GM18909 (cell line): ENCODE results near the gene SNX9.
"Not testable (repeated sequence)": the region's sequence is repeated elsewhere in the genome, so short reads cannot be mapped to it uniquely, and the experiment has no call there.

Experiments used
- ATAC-seq: cut with Tn5 transposase; IDR thresholded peaks from one replicate; pipeline ENCODE4 v1.9.1; 2021; ENCODE audit warnings: mild to moderate bottlenecking; ENCODE audit not compliant: unreplicated experiment, poor library complexity

The SNX9 gene

DNA sequence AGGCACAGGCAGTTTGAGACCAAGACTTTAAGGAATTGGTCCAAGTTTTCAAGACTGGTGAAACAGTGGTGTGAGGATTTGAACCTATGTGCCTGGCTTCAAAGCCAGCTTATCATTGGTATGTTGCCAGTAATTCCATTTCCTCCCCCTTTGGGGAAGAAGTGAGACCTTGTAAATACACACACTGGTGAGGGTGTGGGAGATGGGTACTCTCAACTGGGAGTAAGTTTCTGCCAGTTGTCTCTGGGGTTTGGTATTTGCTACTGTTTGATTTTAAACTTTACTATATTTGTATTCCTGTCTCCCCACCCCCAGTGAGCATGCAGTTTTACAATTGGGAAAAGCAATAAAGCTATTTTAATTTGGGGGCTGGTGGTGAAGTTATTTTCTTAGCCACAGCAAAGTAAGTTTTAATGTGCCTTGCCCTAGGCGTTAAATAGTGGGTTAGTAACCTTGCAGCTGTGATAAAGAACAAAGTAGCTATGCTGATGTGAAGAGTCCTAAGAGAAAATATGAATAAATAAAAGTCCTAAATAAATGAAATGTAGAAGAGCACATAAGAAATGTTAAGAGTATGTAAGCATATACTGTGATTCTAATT lies 31.0 kb downstream of the SNX9 start:
- no peak for ATAC-seq

GRCh38 chr6:157855325-157855724 lies 32.3 kb downstream of the SNX9 start:
- ATAC-seq, result no peak

- not testable (repeated sequence) for ATAC-seq
Measured at GRCh38 chr6:157855804-157856203, 32.8 kb downstream of the SNX9 start.

DNA sequence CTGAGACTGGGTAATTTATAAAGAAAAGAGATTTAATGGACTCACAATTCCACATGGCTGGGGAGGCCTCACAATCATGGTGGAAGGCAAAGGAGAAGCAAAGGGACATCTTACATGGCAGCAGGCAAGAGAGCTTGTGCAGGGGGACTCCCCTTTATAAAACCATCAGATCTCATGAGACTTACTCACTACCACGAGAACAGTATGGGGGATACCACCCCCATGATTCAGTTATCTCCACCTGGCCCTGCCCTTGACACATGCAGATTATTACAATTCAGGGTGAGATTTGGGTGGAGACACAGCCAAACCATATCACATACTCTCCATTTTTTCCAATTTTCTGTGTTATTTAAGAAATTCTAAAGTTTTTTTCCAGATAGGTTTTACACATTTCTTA lies 35.6 kb downstream of the SNX9 start:
- ATAC-seq, result not testable (repeated sequence)

DNA sequence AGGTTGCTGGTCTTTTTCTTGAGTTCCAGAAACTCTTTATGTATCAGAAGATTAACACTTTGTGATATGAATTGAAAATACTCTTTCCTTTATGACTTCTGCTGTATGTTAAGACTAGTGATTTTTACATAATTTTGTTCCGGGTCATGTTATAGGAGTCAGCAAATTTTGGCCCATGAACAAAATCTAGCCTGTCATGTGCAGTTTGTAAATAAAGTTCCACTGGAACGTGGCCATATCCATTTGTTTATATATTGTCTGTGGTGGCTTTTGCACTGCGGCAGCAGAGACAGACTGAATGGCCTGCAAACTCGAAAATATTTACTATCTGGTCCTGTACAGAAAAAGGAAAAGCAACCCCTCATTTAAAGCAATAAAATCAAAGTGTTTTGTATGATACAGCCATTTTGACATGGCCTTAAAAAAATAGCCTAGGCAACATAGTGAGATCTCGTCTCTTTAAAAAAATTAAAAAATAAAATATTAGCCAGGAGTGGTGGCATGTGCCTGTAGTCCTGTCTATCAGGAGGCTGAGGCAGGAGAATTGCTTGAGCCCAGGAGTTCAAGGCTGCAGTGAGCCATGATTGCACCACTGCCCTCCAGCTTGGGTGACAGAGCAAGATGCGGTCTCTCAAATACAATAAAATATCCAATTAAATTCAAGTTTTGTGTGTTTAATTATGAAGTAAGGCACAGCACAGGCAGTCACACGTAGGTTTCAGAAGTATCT lies 36.9 kb downstream of the SNX9 start:
- no peak for ATAC-seq

DNA sequence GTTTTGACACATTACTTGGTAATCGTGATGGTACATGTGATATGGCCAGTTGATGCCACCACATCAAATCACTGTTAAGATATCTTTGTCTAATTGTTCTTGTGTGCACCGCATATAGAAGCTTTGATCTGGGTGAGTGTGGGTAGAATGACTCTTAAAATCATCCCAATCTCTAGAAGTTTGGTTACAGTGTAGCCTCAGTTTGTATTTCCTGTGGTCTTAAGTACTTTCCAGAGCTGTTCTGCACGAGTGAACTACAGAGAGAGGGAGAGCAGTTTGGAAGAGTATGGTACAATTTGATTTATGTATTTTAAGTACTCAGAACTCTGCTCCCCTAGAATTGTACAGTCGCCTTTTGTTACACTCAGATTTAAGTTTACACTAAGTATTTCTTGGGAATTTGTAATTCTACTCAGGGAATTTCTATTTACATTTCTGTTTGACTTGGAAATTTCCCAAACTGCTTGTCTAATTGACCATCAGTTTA lies 37.5 kb downstream of the SNX9 start:
- no peak for ATAC-seq

GRCh38 chr6:157861184-157861583 lies 38.1 kb downstream of the SNX9 start:
- no peak for ATAC-seq

DNA sequence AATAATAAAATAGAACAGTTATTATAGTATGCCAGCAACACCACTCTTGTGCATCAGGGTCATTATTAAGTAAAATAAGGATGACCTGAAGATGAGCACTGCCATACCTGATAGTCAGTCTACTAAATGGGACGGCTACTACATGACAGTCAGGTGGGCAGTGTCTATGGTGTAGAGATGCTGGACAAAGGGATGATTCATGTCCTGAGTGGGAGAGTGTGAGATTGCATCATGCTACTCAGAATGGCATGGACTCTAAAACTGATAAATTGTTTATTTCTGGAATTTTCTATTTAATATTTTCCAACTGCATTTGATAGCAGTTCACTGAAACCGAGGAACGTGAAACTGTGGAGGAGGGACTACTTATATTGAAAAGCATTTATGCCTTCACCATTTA lies 38.8 kb downstream of the SNX9 start:
- ATAC-seq, result no peak

DNA sequence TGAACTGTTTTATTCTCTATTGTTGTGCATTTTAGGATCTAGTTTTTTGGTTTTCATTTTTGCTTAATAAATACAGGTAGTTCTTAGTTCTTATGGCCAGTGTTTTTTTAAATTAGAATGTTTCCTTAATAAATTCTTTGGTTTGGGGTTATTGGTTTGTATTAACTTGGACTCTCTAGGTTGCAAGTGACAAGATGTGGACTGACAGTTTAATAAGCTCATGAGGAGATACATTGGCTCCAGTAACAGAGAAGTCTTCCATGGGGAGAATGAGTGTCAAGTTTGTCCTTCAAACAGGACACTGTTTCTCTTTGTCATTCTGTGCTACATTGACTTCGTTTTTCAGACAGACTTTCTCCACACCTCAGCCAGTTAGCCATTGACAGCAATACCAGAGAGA lies 39.7 kb downstream of the SNX9 start:
- no peak for ATAC-seq

- no peak for ATAC-seq
Measured at GRCh38 chr6:157864185-157864761, 41.2 kb downstream of the SNX9 start.

DNA sequence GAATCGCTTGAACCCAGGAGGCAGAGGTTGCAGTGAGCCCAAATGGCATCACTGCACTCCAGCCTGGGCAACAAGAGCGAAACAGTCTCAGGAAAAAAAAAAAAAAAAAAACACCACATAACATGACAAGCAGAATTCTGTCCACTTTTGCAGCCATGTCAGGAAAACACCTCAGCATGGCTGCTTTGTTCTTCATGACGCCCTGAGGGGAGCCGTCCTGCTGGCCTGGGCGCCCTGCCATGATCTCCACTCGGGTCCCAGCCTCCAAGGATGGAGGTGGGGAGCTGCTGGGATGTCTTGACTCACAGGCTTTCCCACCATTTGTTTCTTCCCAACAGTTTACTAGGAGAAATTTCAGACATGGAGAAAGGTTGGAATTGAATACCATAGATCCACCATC lies 42.2 kb downstream of the SNX9 start:
- ATAC-seq, result no peak

DNA sequence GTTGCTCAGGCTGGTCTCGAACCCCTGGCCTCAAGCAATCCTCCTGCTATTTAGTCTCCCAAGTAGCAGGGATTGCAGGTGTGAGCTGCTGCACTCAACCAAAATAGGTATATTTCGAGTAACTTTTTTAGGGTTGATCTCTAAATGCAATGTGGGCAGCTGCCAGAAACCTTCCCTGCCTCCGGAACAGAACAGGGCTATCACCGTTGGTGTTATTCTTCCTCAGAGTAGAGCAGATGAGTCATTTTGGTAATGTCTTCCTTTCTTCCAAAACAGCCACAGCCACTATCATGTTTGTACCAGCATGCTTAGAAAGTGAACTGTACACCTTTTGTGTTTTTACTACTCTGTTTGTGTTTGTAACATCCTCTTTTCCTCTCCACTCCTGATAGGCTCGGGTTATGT lies 44.1 kb downstream of the SNX9 start:
- no peak for ATAC-seq

DNA sequence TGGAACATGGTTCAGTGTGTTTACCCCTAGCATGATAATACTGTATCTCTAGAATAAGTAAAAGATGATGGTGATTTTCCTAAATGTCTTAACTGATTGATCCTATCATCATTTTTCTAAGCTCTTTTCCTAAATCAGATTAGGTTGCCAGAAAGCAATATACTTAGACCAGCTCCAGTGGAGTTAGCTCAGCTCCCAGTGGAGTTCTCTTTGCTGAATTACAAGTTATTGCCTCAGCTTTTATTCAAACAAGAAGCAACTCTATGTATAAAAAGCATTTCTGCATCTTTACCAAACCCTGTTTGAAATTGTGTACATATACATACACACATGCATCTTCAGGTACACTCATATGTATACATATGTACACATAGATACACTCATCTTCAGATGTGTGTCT lies 44.9 kb downstream of the SNX9 start:
- ATAC-seq, result no peak

GRCh38 chr6:157868835-157869234 lies 45.8 kb downstream of the SNX9 start:
- ATAC-seq, result no peak

DNA sequence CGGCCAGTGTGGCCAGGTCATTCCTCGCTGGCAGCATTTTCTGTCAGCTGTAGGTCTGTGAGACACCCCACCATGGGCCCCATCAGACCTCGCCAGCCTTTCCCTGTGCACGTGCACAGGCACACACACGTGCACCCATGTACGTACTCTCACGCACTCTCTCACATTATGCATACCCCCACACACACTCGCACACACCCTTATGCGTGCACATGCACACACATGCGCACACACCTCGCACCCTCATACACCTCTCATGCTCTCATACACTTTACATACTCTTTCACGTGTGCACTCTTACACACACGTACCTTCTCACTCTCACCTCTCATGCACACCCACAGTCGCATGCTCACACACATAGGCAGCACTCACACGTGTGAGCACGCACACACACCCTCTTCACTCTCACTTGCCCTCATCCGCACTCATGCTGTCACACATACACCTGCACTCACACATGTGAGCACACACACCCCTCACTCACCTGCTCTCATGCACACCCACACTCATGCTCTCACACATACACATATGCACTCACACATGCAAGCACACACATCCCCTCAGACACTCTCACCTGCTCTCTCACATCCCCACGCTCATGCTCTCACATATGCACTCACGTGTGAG lies 46.7 kb downstream of the SNX9 start:
- ATAC-seq, result no peak

- ATAC-seq, result peak; percentile 71
Measured at GRCh38 chr6:157873735-157874344, 50.8 kb downstream of the SNX9 start.

GRCh38 chr6:157877149-157877548 lies 54.1 kb downstream of the SNX9 start:
- no peak for ATAC-seq

- ATAC-seq, result no peak
Measured at GRCh38 chr6:157877573-157878438, 54.8 kb downstream of the SNX9 start.

DNA sequence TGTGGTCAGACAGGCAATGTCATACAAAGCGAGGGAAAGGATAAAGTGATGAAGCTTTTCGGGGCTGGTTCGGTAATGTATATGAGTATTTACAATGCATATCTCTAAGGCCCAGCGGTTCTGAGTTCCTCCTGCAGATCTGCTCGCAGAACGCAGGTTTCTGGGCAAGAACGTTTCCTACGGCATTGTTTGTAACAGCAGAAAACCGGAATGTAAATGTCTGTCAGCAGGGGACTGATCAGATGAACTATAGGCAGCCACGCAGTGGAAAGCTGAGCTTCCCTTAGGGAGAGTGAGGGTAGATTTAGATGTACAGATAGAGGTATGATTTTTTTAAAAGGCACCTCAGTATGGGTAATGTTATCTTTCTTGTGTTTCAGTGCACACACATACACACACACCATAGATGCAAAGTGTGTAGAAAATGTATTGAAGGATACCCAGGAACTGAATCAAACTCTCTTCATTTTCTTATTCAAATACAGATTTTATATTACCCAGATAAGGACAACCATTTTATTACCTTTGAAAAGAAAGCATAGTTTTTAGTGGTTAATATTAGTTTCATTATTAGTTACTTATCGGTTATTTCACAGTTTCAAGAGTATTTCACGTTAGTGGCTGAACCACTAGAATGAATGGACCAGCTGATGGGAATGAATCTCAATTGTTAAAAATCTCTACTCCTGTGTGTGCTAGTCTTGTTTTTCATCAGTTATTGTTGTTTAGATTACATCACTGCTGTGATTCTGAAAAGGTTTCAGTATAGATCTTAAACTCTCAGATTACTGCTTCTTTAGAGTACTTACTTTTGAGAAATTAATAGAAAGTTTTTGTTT lies 56.2 kb downstream of the SNX9 start:
- ATAC-seq, result peak; percentile 86
